AG09309 (cell line): ENCODE data around the gene DIP2C.
A peak's percentile ranks its signal among the peaks of the same experiment; 100 is the strongest.

ENCODE experiments used
- DNase-seq: peaks from one replicate; pipeline ENCODE4 v3.0.0-alpha.2; 2010; ENCODE audit warnings: low read depth
- H3K4me3 ChIP-seq: 2 replicates; pipeline ENCODE4 v1.5.1; 2011; ENCODE audit warnings: mild to moderate bottlenecking, low read depth, low read length, moderate library complexity; ENCODE audit not compliant: control insufficient read depth
- TF ChIP-seq, protein P1 (sequence below): IDR thresholded peaks from 2 replicates; pipeline ENCODE4 v1.5.1; 2011; ENCODE audit warnings: mild to moderate bottlenecking, low read depth, low read length, inconsistent platforms; ENCODE audit not compliant: insufficient read depth, control insufficient read depth; ENCODE audit errors: missing control alignments

DIP2C gene

DNA sequence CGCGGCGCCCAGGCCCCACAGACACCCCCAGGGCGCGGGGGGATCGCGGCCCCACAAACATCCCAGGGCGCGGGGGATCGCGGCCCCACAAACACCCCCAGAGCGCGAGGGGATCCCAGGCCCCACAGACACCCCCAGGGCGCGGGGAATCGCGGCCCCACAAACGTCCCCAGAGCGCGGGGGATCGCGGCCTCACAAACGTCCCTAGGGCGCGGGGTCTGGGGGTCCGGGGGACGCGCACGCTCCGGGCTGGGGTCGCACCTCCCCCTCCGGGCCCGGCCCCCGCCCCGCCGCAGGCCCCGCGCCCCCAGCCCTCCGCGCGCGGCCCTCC, 382 bp downstream of the DIP2C start:
- H3K4me3 ChIP-seq = peak overlapping the region; percentile 72
- TF ChIP-seq, protein P1, sequence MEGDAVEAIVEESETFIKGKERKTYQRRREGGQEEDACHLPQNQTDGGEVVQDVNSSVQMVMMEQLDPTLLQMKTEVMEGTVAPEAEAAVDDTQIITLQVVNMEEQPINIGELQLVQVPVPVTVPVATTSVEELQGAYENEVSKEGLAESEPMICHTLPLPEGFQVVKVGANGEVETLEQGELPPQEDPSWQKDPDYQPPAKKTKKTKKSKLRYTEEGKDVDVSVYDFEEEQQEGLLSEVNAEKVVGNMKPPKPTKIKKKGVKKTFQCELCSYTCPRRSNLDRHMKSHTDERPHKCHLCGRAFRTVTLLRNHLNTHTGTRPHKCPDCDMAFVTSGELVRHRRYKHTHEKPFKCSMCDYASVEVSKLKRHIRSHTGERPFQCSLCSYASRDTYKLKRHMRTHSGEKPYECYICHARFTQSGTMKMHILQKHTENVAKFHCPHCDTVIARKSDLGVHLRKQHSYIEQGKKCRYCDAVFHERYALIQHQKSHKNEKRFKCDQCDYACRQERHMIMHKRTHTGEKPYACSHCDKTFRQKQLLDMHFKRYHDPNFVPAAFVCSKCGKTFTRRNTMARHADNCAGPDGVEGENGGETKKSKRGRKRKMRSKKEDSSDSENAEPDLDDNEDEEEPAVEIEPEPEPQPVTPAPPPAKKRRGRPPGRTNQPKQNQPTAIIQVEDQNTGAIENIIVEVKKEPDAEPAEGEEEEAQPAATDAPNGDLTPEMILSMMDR = no peak
- DNase-seq = no peak

- TF ChIP-seq, protein P1 = no peak
- no peak for DNase-seq
- H3K4me3 ChIP-seq = peak overlapping the region; percentile 72
Observed at GRCh38 chr10:688312-689120, 952 bp downstream of the DIP2C start.

DNA sequence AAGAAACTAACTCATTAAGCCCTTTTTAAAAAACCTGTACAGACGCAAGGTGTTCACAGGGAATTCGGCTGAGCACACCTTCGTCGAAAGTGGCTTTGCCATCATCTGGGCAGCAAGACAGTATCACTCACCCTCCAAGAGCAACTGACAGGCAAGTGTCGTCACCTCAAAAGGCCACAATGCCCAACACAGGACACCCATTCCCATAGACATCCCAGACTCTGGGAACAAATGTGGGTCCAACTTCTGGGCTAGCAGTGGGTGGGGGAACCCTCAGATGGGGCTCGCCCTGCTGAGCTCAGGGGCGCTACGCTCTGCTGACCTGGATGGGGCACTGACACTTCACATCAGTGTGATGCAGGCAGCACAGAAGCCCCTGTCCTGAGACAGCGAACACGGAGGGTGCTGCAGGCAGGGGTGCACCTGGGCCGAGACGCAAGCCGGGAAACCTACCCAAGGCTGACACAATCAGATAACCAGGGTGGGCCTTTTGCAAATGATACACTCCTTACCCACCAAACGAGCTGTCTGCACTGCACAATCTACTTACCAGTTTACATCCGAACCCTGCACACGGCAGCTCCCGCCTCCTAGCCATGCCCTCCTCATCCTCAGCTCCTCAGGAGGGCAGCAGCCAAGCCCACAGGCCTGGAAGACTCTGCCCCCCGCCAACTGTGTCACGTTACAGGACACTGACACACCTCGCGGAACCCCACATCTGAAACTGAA, 1.7 kb downstream of the DIP2C start:
- H3K4me3 ChIP-seq = peak overlapping the region; percentile 72

DNA sequence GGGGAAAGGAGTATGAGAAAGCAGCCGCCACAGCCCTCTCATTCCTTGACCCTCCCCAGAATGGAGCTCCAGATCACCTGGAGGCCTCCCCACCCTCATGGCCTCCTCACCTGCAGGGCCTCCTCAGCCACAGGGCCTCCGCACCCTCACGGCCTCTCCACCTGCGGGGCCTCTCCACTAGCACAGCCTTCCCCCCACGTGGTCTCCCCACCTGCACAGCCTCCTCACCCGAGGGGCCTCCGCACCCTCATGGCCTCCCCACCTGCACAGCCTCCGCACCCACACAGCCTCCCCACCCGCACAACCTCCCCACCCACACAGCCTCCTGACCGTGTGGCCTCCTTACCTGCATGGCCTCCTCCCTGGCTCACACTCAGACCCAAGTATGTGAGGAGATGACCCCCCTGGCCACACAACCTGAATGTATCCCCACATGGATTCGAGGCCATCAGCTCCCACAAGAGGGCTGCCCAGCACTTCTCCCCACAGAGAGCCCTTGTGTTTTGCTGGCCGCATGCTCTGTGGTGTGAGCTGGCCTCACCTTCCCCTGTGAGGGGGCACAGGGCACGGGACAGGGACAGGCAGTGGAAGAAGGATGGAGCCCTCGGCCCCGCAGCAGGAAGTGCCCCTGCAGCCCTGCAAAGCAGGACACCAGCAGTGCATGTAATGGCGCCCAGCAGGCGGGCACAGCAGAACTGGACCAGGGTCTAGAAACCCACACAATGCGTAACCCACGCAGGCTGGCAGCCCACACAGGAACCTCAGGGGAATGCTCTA, 3.1 kb downstream of the DIP2C start:
- TF ChIP-seq, protein P1 = no peak
- H3K4me3 ChIP-seq = no peak overlapping the region
- no peak for DNase-seq

More for the DNA sequence above, 1.7 kb downstream of the DIP2C start:
- TF ChIP-seq, protein P1 = no peak
- DNase-seq = no peak

- TF ChIP-seq, protein P1 = no peak
- no peak for DNase-seq
Observed at GRCh38 chr10:685613-686012, 3.9 kb downstream of the DIP2C start.

DNA sequence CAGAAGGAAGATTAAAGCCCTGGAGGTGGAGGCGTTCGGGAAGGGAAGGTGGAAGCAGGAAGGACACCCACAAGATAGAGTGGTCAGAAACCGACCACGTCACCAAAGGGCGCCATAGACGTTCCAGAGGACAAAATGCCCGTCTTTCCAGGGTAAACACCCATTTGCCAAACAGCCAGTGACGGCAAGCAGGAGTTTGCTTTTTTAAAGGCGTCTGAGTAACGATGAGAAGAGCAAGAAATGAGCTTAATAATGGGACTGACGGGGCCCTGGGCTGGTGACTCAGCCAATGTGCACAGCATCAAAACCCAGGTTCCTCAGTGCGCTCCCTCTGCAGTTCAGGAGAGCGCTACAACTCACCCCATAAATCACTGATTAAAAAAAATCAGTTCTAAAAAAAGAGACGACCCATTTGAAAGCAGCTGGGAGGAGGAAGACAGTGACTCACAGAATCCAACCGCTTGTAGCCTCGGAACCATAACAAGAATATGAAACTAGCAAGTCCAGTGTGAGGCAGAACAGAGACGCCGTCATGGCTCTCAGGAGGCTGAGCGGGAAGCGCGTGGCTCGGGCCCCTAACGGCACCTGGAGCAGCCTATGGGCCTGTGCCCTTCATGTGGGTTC, 5.9 kb downstream of the DIP2C start:
- DNase-seq = peak; percentile 94
- TF ChIP-seq, protein P1 = peak; percentile 19
- H3K4me3 ChIP-seq = peak overlapping the region; percentile 54

More at GRCh38 chr10:685613-686012, 3.9 kb downstream of the DIP2C start:
- H3K4me3 ChIP-seq = no peak overlapping the region
